T-helper 17 cell (primary cell): Measurements from ENCODE around the gene MMRN2. TPM values are rescaled to one million over a fixed set of nuclear protein-coding genes. Genes with fewer than 3 reads are reported as not detected.
"Not testable (repeated sequence)": the region's sequence is repeated elsewhere in the genome, so short reads cannot be mapped to it uniquely, and the experiment has no call there.

Source experiments
- ATAC-seq: fragments of 150-1000 bp; cut with Tn5 transposase; 2 replicates; pipeline ENCODE4 v1.10.0; 2021; ENCODE audit warnings: mild to moderate bottlenecking, moderate library complexity
- DNase-seq, 3 donors: peaks; one replicate each; pipeline versions ENCODE4 v3.0.0 to v3.0.0-alpha.2; 2020 to 2021
- H3K9me3 ChIP-seq: one replicate; pipeline ENCODE4 v1.7.0; 2013; ENCODE audit warnings: low read length, mild to moderate bottlenecking; ENCODE audit not compliant: control insufficient read depth, poor library complexity, severe bottlenecking
- H3K27ac Mint-ChIP-seq: one replicate; pipeline ENCODE4 v1.8.0; 2022; ENCODE audit warnings: mild to moderate bottlenecking, moderate library complexity, mixed read lengths
- H3K27me3 Mint-ChIP-seq: one replicate; pipeline ENCODE4 v1.8.0; 2022; ENCODE audit warnings: mixed read lengths
- H3K36me3 Mint-ChIP-seq: one replicate; pipeline ENCODE4 v1.8.0; 2022; ENCODE audit warnings: low read depth, mixed read lengths
- H3K4me1 Mint-ChIP-seq: one replicate; pipeline ENCODE4 v1.8.0; 2022; ENCODE audit warnings: mild to moderate bottlenecking, mixed read lengths
- H3K4me3 Mint-ChIP-seq: one replicate; pipeline ENCODE4 v1.8.0; 2022; ENCODE audit warnings: mild to moderate bottlenecking, moderate library complexity, mixed read lengths
- total RNA-seq, 4 donors: library from RNA in 2 of 4; stranded (reverse) in 2 of 4; gene quantifications; one replicate each; pipeline ENCODE4 v1.2.3 and lab custom pipeline; 2022 to 2026

The MMRN2 gene
- 1 to 10 TPM in 1 of 2 donors, under 1 TPM in 1; 0.42 to 1.6 TPM for total RNA-seq
- 0 to 0.23 reads per million in 2 donors for total RNA-seq (lab: John Stamatoyannopoulos, UW)

GRCh38 chr10:86957471-86958115, at the start of gene MMRN2:
MMRN2 (minus strand) TSS chr10:86957615; CDS start chr10:86957541, 74 bp downstream.
- ATAC-seq: no peak
- Mint-ChIP-seq H3K27ac (peak within 1 kb of the TSS; percentile 19), H3K4me1 (peaks cover 4% of the 10 kb centered on the region), H3K4me3 (no peak within 1 kb of the TSS), H3K36me3 (no peaks in the 10 kb centered on the region), H3K27me3 (no peaks in the 10 kb centered on the region)
- H3K9me3 ChIP-seq: no peaks in the 10 kb centered on the region
- DNase-seq: no peak

DNA sequence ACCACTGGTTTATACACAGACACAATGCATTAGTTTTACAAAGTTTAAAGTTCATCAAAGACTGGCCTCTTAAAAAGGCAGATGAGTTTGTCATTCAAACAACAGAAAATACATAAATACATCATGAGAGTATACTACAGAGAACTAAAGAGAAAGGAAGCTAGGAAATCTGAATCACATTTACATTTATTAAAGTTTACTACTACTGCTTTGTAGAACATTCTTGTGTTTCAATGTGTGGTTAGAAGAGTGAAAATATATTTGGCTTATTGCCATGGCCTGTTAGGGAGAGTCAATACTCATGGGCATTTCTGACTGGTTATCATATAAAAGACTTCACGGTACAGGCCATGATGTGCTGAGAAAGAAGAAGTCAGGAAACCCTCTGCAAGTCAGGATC, 49.7 kb upstream of the MMRN2 start:
- DNase-seq, H3K36me3 Mint-ChIP-seq, H3K4me3 Mint-ChIP-seq, ATAC-seq, H3K4me1 Mint-ChIP-seq, H3K27ac Mint-ChIP-seq, H3K9me3 ChIP-seq, H3K27me3 Mint-ChIP-seq: not testable (repeated sequence)

- no peak for ATAC-seq
- DNase-seq: no peak
- Mint-ChIP-seq H3K27ac (no peak overlapping the region), H3K4me3 (no peak overlapping the region), H3K27me3 (no peaks in the 10 kb centered on the region), H3K4me1 (no peaks in the 10 kb centered on the region), H3K36me3 (no peaks in the 10 kb centered on the region)
- H3K9me3 ChIP-seq: no peaks in the 10 kb centered on the region
Observed at GRCh38 chr10:87000491-87000890, 43.1 kb upstream of the MMRN2 start.

GRCh38 chr10:86999802-87000403, 42.5 kb upstream of the MMRN2 start:
- not testable (repeated sequence) for ATAC-seq, DNase-seq, H3K4me1 Mint-ChIP-seq, H3K27me3 Mint-ChIP-seq, H3K9me3 ChIP-seq, H3K4me3 Mint-ChIP-seq, H3K27ac Mint-ChIP-seq, H3K36me3 Mint-ChIP-seq

DNA sequence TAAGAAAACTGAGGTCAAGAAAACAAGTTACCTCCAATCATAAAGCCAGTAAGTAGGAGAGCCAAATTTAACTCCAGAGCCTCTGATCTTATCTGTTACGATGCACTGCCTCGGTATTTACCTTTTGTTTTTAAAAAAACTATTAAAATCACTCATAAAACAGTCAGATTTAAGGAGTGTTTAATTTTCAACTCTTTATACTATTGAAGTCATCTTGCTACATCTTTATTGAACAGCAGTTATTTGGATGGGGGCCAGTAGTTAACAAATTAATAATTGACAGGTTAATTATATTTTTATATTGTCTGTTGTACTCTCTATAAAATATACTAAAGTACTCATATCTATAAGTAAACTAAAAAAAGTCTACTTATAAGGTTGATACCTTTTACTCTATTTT, 35.5 kb upstream of the MMRN2 start:
- Mint-ChIP-seq H3K27me3 (peaks cover 31% of the 10 kb centered on the region), H3K4me1 (no peaks in the 10 kb centered on the region), H3K27ac (no peak overlapping the region), H3K4me3 (no peak overlapping the region), H3K36me3 (no peaks in the 10 kb centered on the region)
- H3K9me3 ChIP-seq: no peaks in the 10 kb centered on the region
- DNase-seq (no peak), ATAC-seq (no peak)

DNA sequence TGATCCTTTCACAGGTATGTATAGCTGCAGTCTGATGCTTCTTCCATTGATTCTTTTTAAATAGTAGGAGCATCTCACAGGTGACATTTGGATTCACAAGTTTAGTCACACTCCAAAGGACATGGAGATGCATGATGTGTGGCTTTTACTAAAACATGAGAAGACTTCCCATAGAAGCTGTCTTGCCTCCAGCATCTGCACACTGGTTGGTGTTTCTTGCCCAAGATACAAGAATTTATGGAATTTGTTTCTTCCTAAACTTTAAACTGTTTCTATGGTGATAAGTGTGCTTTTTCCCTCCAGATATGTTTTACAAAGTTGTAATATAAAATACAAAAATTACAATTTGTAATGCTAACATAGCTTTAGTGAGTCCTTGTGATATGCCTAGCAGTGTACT, 35.0 kb upstream of the MMRN2 start:
- Mint-ChIP-seq H3K4me3 (no peak overlapping the region), H3K27me3 (peaks cover 35% of the 10 kb centered on the region), H3K27ac (no peak overlapping the region), H3K36me3 (no peaks in the 10 kb centered on the region), H3K4me1 (no peaks in the 10 kb centered on the region)
- no peaks in the 10 kb centered on the region for H3K9me3 ChIP-seq
- ATAC-seq (no peak), DNase-seq (no peak)

DNA sequence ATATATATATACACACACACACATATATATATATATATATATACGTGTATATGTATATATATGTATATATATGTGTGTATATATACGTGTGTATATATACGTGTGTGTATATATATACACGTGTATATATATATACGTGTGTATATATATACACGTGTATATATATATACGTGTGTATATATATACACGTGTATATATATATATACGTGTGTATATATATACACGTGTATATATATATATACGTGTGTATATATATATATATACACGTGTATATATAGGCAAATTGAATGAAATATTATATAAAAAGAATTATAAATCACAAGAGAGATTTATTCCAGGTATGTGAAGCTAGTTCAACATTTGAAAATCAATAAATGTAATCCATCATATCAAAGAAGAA, 33.9 kb upstream of the MMRN2 start:
- H3K27ac Mint-ChIP-seq, H3K9me3 ChIP-seq, H3K4me1 Mint-ChIP-seq, DNase-seq, H3K4me3 Mint-ChIP-seq, ATAC-seq, H3K36me3 Mint-ChIP-seq: not testable (repeated sequence)
- peaks cover 35% of the 10 kb centered on the region for H3K27me3 Mint-ChIP-seq

GRCh38 chr10:86988520-86988919, 31.1 kb upstream of the MMRN2 start:
- H3K9me3 ChIP-seq: no peaks in the 10 kb centered on the region
- no peak overlapping the region for H3K4me3 Mint-ChIP-seq
- ATAC-seq: no peak
- no peaks in the 10 kb centered on the region for H3K4me1 Mint-ChIP-seq
- H3K27ac Mint-ChIP-seq: no peak overlapping the region
- peaks cover 35% of the 10 kb centered on the region for H3K27me3 Mint-ChIP-seq
- H3K36me3 Mint-ChIP-seq: no peaks in the 10 kb centered on the region
- DNase-seq: no peak

- H3K27ac Mint-ChIP-seq, H3K9me3 ChIP-seq, H3K36me3 Mint-ChIP-seq, H3K4me3 Mint-ChIP-seq, H3K4me1 Mint-ChIP-seq, DNase-seq, ATAC-seq: not testable (repeated sequence)
- peaks cover 20% of the 10 kb centered on the region for H3K27me3 Mint-ChIP-seq
Observed at GRCh38 chr10:86984498-86984897, 27.1 kb upstream of the MMRN2 start.

DNA sequence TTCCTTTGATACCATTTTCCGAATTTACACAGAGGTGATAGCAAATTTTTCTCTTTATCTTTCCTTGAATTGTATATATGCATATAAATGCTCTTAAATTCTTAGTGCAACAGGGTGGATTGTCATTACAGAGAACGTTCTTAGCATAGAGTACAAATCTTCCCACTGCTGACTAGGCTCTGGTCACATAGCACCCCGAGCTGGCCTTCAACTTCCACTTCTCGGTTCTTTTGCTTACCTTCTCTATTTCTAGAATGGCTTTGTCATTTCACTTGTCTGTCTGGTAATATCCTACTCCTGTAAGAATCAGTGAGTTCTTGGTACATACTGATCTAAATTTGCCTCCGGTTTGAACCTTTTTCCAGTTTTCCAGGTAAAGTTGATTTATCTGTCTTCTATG, 24.3 kb upstream of the MMRN2 start:
- ATAC-seq (no peak), DNase-seq (no peak)
- H3K27me3 Mint-ChIP-seq: no peaks in the 10 kb centered on the region
- H3K9me3 ChIP-seq: no peaks in the 10 kb centered on the region
- no peak overlapping the region for H3K4me3 Mint-ChIP-seq
- H3K36me3 Mint-ChIP-seq: no peaks in the 10 kb centered on the region
- H3K4me1 Mint-ChIP-seq: peaks cover 3% of the 10 kb centered on the region
- H3K27ac Mint-ChIP-seq: no peak overlapping the region

GRCh38 chr10:86981020-86981419, 23.6 kb upstream of the MMRN2 start:
- H3K4me3 Mint-ChIP-seq, H3K4me1 Mint-ChIP-seq, DNase-seq, H3K36me3 Mint-ChIP-seq, H3K27ac Mint-ChIP-seq, ATAC-seq, H3K9me3 ChIP-seq, H3K27me3 Mint-ChIP-seq: not testable (repeated sequence)

DNA sequence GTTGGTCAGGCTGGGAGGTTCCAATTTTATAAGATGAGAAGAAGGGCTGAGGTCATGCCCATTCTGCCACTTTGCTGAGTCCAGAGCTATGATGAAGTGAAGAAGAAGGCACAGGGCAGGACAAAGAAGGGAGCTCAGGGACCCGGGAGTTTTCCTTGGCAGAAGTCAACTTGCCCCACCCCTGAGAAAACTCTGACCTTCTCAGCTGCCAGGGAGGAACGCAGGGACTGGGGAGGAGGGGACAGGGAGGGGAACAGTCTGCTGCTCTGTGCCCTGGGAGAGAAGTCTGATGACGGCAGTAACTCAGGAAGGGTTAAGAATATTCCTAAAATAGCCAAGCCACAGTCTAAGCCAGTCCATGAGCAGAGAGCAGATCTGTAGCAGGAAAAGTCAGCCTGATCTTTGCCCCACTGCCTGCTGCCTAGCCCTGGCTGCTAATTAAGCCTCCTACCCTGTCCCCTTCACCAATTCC, 22.6 kb upstream of the MMRN2 start:
- no peak overlapping the region for H3K27ac Mint-ChIP-seq
- H3K4me1 Mint-ChIP-seq: peaks cover 3% of the 10 kb centered on the region
- H3K4me3 Mint-ChIP-seq: no peak overlapping the region
- no peak for ATAC-seq
- H3K27me3 Mint-ChIP-seq: no peaks in the 10 kb centered on the region
- H3K9me3 ChIP-seq: no peaks in the 10 kb centered on the region
- DNase-seq: no peak
- H3K36me3 Mint-ChIP-seq: no peaks in the 10 kb centered on the region

DNA sequence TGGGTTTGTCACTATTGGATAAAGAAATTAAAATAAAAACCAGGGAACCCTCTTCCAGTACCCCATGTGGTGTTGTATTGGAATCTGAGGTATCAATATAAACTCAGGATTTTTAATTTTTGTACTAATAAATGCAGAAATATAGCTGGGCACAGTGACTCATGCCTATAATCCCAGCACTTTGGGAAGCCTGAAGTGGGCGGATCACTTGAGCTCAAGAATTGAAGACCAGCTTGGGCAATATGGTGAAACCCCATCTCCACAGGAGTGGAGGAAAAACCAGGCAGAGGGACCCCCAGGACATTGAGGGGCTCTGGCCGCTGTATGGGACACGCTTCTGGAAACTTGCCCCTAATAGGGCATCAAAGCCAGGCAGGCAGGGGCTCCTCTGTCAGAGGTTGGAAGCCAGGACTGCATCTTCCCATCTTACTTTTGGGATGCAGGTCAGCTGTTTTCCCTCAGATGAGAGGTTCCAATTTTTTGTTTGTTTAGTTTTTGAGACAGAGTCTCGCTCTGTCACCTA, 21.9 kb upstream of the MMRN2 start:
- no peak for ATAC-seq
- no peaks in the 10 kb centered on the region for H3K36me3 Mint-ChIP-seq

DNA sequence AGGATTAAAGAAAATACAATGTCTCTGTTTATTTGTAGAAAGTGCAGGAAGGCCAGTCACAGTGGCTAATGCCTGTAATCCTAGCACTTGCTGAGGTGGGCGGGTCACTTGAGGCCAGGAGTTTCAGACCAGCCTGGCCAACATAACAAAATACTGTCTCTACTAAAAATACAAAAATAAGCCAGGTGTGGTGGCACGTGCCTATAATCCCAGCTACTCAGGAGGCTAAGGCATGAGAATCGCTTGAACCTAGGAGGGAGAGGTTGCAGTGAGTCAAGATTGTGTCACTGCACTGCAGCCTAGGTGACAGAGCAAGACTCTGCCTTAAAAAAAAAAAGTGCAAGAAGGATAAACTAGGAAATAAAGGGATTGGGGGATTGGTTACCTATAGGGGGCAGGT, 21.0 kb upstream of the MMRN2 start:
- H3K4me3 Mint-ChIP-seq, H3K9me3 ChIP-seq, H3K4me1 Mint-ChIP-seq, ATAC-seq, H3K36me3 Mint-ChIP-seq, DNase-seq, H3K27me3 Mint-ChIP-seq, H3K27ac Mint-ChIP-seq: not testable (repeated sequence)

More for the DNA sequence above, 21.9 kb upstream of the MMRN2 start:
- peaks cover 3% of the 10 kb centered on the region for H3K4me1 Mint-ChIP-seq
- H3K27me3 Mint-ChIP-seq: no peaks in the 10 kb centered on the region
- no peaks in the 10 kb centered on the region for H3K9me3 ChIP-seq
- DNase-seq: no peak
- no peak overlapping the region for H3K4me3 Mint-ChIP-seq
- H3K27ac Mint-ChIP-seq: no peak overlapping the region
